ENCODE data around the gene G2E3. TPM values are rescaled to one million over a fixed set of nuclear protein-coding genes. Genes with fewer than 3 reads are reported as not detected.
"Not testable (repeated sequence)": the region's sequence is repeated elsewhere in the genome, so short reads cannot be mapped to it uniquely, and the experiment has no call there.

The G2E3 gene
- total and polyA plus RNA-seq, 2 donors (not counting 1 experiment from before 2014, with no cell fraction given), result 13.0 to 14.7 TPM

GRCh38 chr14:30632730-30633129 lies 73.8 kb downstream of the G2E3 start:
- Histone ChIP-seq H3K9me3 (ENCODE audit: control insufficient read depth, insufficient read depth, low read depth, low read length) (no peaks in the 10 kb centered on the region), H3K9ac (ENCODE audit: insufficient read depth, low read length) (no peak overlapping the region), H3K36me3 (ENCODE audit: control insufficient read depth, insufficient read depth, low read length) (peaks cover 8% of the 10 kb centered on the region), H3K4me1 (ENCODE audit: control insufficient read depth, extremely low read depth, insufficient read depth, low read length) (peaks cover 4% of the 10 kb centered on the region), H3K4me2 (ENCODE audit: extremely low read depth, insufficient read depth, low read length) (no peak overlapping the region), H3K79me2 (ENCODE audit: control insufficient read depth, insufficient read depth, low read length) (peaks cover 24% of the 10 kb centered on the region), H2AFZ (ENCODE audit: low read length) (no peak overlapping the region), H3K4me3 (replicated peaks in 1 of 4; ENCODE audit: control extremely low read depth in 1 of 4, insufficient read depth in 1 of 4, low read depth in 3 of 4, low read length in 4 of 4) (no peak overlapping the region), H3K27me3 (ENCODE audit: control insufficient read depth, insufficient read depth, low read length) (no peaks in the 10 kb centered on the region), H3K27ac (ENCODE audit: insufficient read depth, low read length) (no peak overlapping the region), H4K20me1 (ENCODE audit: control insufficient read depth, extremely low read depth, insufficient read depth, low read length) (peaks cover 2% of the 10 kb centered on the region)
- no peak for TF ChIP-seq EZH2 (IDR thresholded peaks at IDR 0.05; ENCODE audit: low read length, missing control alignments)
- TF ChIP-seq, protein P1, sequence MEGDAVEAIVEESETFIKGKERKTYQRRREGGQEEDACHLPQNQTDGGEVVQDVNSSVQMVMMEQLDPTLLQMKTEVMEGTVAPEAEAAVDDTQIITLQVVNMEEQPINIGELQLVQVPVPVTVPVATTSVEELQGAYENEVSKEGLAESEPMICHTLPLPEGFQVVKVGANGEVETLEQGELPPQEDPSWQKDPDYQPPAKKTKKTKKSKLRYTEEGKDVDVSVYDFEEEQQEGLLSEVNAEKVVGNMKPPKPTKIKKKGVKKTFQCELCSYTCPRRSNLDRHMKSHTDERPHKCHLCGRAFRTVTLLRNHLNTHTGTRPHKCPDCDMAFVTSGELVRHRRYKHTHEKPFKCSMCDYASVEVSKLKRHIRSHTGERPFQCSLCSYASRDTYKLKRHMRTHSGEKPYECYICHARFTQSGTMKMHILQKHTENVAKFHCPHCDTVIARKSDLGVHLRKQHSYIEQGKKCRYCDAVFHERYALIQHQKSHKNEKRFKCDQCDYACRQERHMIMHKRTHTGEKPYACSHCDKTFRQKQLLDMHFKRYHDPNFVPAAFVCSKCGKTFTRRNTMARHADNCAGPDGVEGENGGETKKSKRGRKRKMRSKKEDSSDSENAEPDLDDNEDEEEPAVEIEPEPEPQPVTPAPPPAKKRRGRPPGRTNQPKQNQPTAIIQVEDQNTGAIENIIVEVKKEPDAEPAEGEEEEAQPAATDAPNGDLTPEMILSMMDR (conservative IDR thresholded peaks at IDR 0.05 in 1 of 2, IDR thresholded peaks at IDR 0.05 in 1 of 2; ENCODE audit: low read depth in 1 of 2, low read length in 2 of 2), result no peak
- DNase-seq (ENCODE audit: low read depth in 2 of 2), result no peak

DNA sequence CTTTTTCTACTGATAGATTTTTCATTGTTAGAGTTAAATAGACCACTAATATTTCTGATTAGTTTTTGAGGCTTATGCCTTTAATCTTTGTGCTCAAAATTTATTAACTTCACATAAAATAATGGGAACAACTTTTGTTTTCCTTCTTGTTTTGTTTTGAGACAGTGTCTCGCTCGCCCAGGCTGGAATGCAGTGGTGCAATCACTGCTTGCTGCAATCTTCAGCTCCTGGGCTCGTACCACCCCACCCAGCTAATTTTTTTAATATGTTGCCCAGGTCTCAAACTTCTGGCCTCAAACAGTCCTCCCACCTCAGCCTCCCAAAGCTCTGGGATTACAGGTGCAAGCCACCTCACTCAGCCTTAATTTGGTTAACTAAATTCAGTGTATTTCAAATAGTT lies 80.0 kb downstream of the G2E3 start:
- Histone ChIP-seq H3K4me3 (replicated peaks in 1 of 4; ENCODE audit: control extremely low read depth in 1 of 4, insufficient read depth in 1 of 4, low read depth in 3 of 4, low read length in 4 of 4) (no peak overlapping the region), H3K79me2 (ENCODE audit: control insufficient read depth, insufficient read depth, low read length) (peaks cover 2% of the 10 kb centered on the region), H3K27me3 (ENCODE audit: control insufficient read depth, insufficient read depth, low read length) (no peaks in the 10 kb centered on the region), H3K9me3 (ENCODE audit: control insufficient read depth, insufficient read depth, low read depth, low read length) (no peaks in the 10 kb centered on the region), H3K4me1 (ENCODE audit: control insufficient read depth, extremely low read depth, insufficient read depth, low read length) (peaks cover 2% of the 10 kb centered on the region), H4K20me1 (ENCODE audit: control insufficient read depth, extremely low read depth, insufficient read depth, low read length) (peaks cover 2% of the 10 kb centered on the region), H3K9ac (ENCODE audit: insufficient read depth, low read length) (no peak overlapping the region), H3K36me3 (ENCODE audit: control insufficient read depth, insufficient read depth, low read length) (peaks cover 5% of the 10 kb centered on the region), H3K27ac (ENCODE audit: insufficient read depth, low read length) (no peak overlapping the region), H3K4me2 (ENCODE audit: extremely low read depth, insufficient read depth, low read length) (no peak overlapping the region), H2AFZ (ENCODE audit: low read length) (no peak overlapping the region)
- no peak for DNase-seq (ENCODE audit: low read depth in 2 of 2)
- TF ChIP-seq, protein P1 (conservative IDR thresholded peaks at IDR 0.05 in 1 of 2, IDR thresholded peaks at IDR 0.05 in 1 of 2; ENCODE audit: low read depth in 1 of 2, low read length in 2 of 2), result no peak
- no peak for TF ChIP-seq EZH2 (IDR thresholded peaks at IDR 0.05; ENCODE audit: low read length, missing control alignments)

DNA sequence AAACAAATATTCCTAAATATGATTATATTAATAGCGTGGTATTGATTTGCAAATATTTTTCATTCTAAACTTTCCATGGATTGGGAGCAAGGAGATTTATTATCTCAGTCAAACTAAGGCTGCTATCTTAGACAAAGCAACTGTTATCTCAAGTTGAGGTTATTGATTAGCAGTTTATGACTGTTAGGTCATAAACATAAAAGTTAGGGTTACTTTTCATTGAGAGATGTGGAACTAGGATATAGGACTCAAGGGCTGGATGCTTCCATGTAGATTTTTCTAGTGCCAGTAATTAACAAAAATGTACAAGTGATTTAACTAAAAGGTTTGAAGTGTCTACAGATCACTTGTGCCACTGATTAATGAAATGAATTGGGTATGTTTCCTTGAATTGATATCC lies 82.2 kb downstream of the G2E3 start:
- Histone ChIP-seq H3K9me3 (ENCODE audit: control insufficient read depth, insufficient read depth, low read depth, low read length) (no peaks in the 10 kb centered on the region), H3K27me3 (ENCODE audit: control insufficient read depth, insufficient read depth, low read length) (no peaks in the 10 kb centered on the region), H3K79me2 (ENCODE audit: control insufficient read depth, insufficient read depth, low read length) (peaks cover 9% of the 10 kb centered on the region), H4K20me1 (ENCODE audit: control insufficient read depth, extremely low read depth, insufficient read depth, low read length) (peaks cover 2% of the 10 kb centered on the region), H3K27ac (ENCODE audit: insufficient read depth, low read length) (no peak overlapping the region), H3K4me1 (ENCODE audit: control insufficient read depth, extremely low read depth, insufficient read depth, low read length) (no peaks in the 10 kb centered on the region), H3K36me3 (ENCODE audit: control insufficient read depth, insufficient read depth, low read length) (no peaks in the 10 kb centered on the region), H2AFZ (ENCODE audit: low read length) (no peak overlapping the region), H3K4me2 (ENCODE audit: extremely low read depth, insufficient read depth, low read length) (no peak overlapping the region), H3K9ac (ENCODE audit: insufficient read depth, low read length) (no peak overlapping the region), H3K4me3 (replicated peaks in 1 of 4; ENCODE audit: control extremely low read depth in 1 of 4, insufficient read depth in 1 of 4, low read depth in 3 of 4, low read length in 4 of 4) (no peak overlapping the region)
- TF ChIP-seq, protein P1 (conservative IDR thresholded peaks at IDR 0.05 in 1 of 2, IDR thresholded peaks at IDR 0.05 in 1 of 2; ENCODE audit: low read depth in 1 of 2, low read length in 2 of 2), result no peak
- TF ChIP-seq EZH2 (IDR thresholded peaks at IDR 0.05; ENCODE audit: low read length, missing control alignments), result no peak
- no peak for DNase-seq (ENCODE audit: low read depth in 2 of 2)

DNA sequence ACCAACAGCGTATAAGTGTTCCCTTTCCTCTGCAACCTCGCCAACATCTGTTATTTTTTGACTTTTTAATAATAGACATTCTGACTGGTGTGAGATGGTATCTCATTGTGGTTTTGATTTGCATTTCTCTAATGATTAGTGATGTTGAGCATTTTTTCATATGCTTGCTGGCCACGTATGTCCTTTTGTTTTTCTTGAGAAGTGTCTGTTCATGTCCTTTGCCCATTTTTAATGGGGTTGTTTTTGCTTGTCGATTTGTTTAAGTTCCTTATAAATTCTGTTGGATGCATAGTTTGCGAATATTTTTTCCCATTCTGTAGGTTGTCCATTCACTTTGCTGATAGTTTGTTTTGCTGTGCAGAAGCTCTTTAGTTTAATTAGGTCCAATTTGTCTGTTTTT lies 85.5 kb downstream of the G2E3 start:
- not testable (repeated sequence) for H3K27me3 ChIP-seq (ENCODE audit: control insufficient read depth, insufficient read depth, low read length); DNase-seq (ENCODE audit: low read depth in 2 of 2); H3K4me3 ChIP-seq (replicated peaks in 1 of 4; ENCODE audit: control extremely low read depth in 1 of 4, insufficient read depth in 1 of 4, low read depth in 3 of 4, low read length in 4 of 4); H3K4me2 ChIP-seq (ENCODE audit: extremely low read depth, insufficient read depth, low read length); H4K20me1 ChIP-seq (ENCODE audit: control insufficient read depth, extremely low read depth, insufficient read depth, low read length); H3K27ac ChIP-seq (ENCODE audit: insufficient read depth, low read length); H3K4me1 ChIP-seq (ENCODE audit: control insufficient read depth, extremely low read depth, insufficient read depth, low read length); H3K9me3 ChIP-seq (ENCODE audit: control insufficient read depth, insufficient read depth, low read depth, low read length); H3K9ac ChIP-seq (ENCODE audit: insufficient read depth, low read length); H3K36me3 ChIP-seq (ENCODE audit: control insufficient read depth, insufficient read depth, low read length); H2AFZ ChIP-seq (ENCODE audit: low read length)
- peaks cover 13% of the 10 kb centered on the region for H3K79me2 ChIP-seq (ENCODE audit: control insufficient read depth, insufficient read depth, low read length)

All from fibroblast of lung (primary cell).